ENCODE data around the gene ATP2B2. TPM values are rescaled to one million over a fixed set of nuclear protein-coding genes. Genes with fewer than 3 reads are reported as not detected.

Gene ATP2B2
- total RNA-seq, 1 experiment from 2014 or later, result not detected

GRCh38 chr3:10394491-10395025 lies 110.8 kb downstream of the ATP2B2 start:
- H3K27me3 Mint-ChIP-seq (ENCODE audit: insufficient read depth, unreplicated experiment), result peaks cover 24% of the 10 kb centered on the region
- POLR2A ChIA-PET, result no interaction called here
- DNase-seq, result no peak

DNA sequence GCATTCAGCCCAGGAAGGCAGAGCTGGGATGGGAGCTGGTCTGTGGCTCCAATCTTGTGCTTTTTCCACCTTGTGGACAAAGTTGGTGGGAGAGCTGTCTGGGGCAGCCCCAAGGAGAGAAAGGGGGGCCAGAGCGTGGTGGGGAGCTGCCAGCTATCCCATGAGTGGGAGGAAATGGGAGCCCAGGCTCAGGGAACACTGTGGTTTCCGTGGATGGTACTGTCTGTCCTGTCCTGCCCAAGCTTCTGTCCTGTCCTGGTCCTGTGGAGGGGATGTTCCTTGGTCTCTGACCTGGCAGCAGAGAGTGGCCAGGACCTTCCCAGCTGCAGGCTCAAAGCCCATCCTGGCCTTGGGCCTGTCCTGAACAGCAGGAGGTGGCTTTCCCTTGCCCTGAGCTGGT lies 111.9 kb downstream of the ATP2B2 start:
- Mint-ChIP-seq H3K4me1 (ENCODE audit: low read depth, unreplicated experiment) (no peaks in the 10 kb centered on the region), H3K9me3 (ENCODE audit: unreplicated experiment) (no peaks in the 10 kb centered on the region), H3K36me3 (ENCODE audit: insufficient read depth, unreplicated experiment) (no peaks in the 10 kb centered on the region), H3K4me3 (ENCODE audit: unreplicated experiment) (no peak overlapping the region), H3K27ac (ENCODE audit: unreplicated experiment) (no peak overlapping the region), H3K27me3 (ENCODE audit: insufficient read depth, unreplicated experiment) (peaks cover 16% of the 10 kb centered on the region)
- Histone ChIP-seq H3K4me1 (no peaks in the 10 kb centered on the region), H3K9me3 (no peaks in the 10 kb centered on the region), H3K27me3 (replicated peaks; ENCODE audit: control insufficient read depth, insufficient read depth, low read length) (no peaks in the 10 kb centered on the region), H3K36me3 (ENCODE audit: control insufficient read depth, insufficient read depth, low read length) (no peaks in the 10 kb centered on the region), H3K4me3 (ENCODE audit: low read depth, low read length) (no peak overlapping the region)
- intact Hi-C loops (cut with micrococcal nuclease; ENCODE audit: unreplicated experiment), result no loop called here
- ChIA-PET POLR2A (no interaction called here), CTCF (no interaction called here)
- no TSS peak for BruUV-seq (replicated peaks)
- no peak for TF ChIP-seq CTCF (IDR thresholded peaks at IDR 0.05; ENCODE audit: insufficient read depth in 1 of 2, low read depth in 1 of 2, low read length in 1 of 2, severe bottlenecking in 1 of 2, unreplicated experiment in 1 of 2)
- DNase-seq, result no peak

More at GRCh38 chr3:10394491-10395025, 110.8 kb downstream of the ATP2B2 start:
- no peak for TF ChIP-seq CTCF (IDR thresholded peaks at IDR 0.05; ENCODE audit: insufficient read depth in 1 of 2, low read depth in 1 of 2, low read length in 1 of 2, severe bottlenecking in 1 of 2, unreplicated experiment in 1 of 2)
- CTCF ChIA-PET, result no interaction called here
- H3K4me1 ChIP-seq, result no peaks in the 10 kb centered on the region
- Mint-ChIP-seq H3K27ac (ENCODE audit: unreplicated experiment) (no peak overlapping the region), H3K9me3 (ENCODE audit: unreplicated experiment) (no peaks in the 10 kb centered on the region), H3K4me1 (ENCODE audit: low read depth, unreplicated experiment) (no peaks in the 10 kb centered on the region), H3K36me3 (ENCODE audit: insufficient read depth, unreplicated experiment) (no peaks in the 10 kb centered on the region), H3K4me3 (ENCODE audit: unreplicated experiment) (no peak overlapping the region)
- intact Hi-C loops (cut with micrococcal nuclease; ENCODE audit: unreplicated experiment), result no loop called here
- H3K4me3 ChIP-seq (ENCODE audit: low read depth, low read length), result no peak overlapping the region
- no peaks in the 10 kb centered on the region for H3K27me3 ChIP-seq (replicated peaks; ENCODE audit: control insufficient read depth, insufficient read depth, low read length)
- H3K36me3 ChIP-seq (ENCODE audit: control insufficient read depth, insufficient read depth, low read length), result no peaks in the 10 kb centered on the region
- BruUV-seq (replicated peaks), result no TSS peak
- no peaks in the 10 kb centered on the region for H3K9me3 ChIP-seq

- intact Hi-C loops (cut with micrococcal nuclease; ENCODE audit: unreplicated experiment), result no loop called here
- H3K4me1 ChIP-seq, result no peaks in the 10 kb centered on the region
- H3K27me3 ChIP-seq (replicated peaks; ENCODE audit: control insufficient read depth, insufficient read depth, low read length), result no peaks in the 10 kb centered on the region
- Mint-ChIP-seq H3K27me3 (ENCODE audit: insufficient read depth, unreplicated experiment) (peaks cover 16% of the 10 kb centered on the region), H3K4me1 (ENCODE audit: low read depth, unreplicated experiment) (no peaks in the 10 kb centered on the region), H3K9me3 (ENCODE audit: unreplicated experiment) (no peaks in the 10 kb centered on the region), H3K36me3 (ENCODE audit: insufficient read depth, unreplicated experiment) (no peaks in the 10 kb centered on the region), H3K4me3 (ENCODE audit: unreplicated experiment) (no peak overlapping the region), H3K27ac (ENCODE audit: unreplicated experiment) (no peak overlapping the region)
- BruUV-seq (replicated peaks), result no TSS peak
- H3K36me3 ChIP-seq (ENCODE audit: control insufficient read depth, insufficient read depth, low read length), result no peaks in the 10 kb centered on the region
- no peak for DNase-seq
- no peaks in the 10 kb centered on the region for H3K9me3 ChIP-seq
- no peak for TF ChIP-seq CTCF (IDR thresholded peaks at IDR 0.05; ENCODE audit: insufficient read depth in 1 of 2, low read depth in 1 of 2, low read length in 1 of 2, severe bottlenecking in 1 of 2, unreplicated experiment in 1 of 2)
- H3K4me3 ChIP-seq (ENCODE audit: low read depth, low read length), result no peak overlapping the region
- CTCF ChIA-PET, result no interaction called here
- POLR2A ChIA-PET, result no interaction called here
Observed at GRCh38 chr3:10392906-10393461, 112.4 kb downstream of the ATP2B2 start.
